ENCODE results near the gene NEUROD2. TPM values are rescaled to one million over a fixed set of nuclear protein-coding genes. Genes with fewer than 3 reads are reported as not detected.

The NEUROD2 gene
- total RNA-seq, 1 donor from 2014 or later: not detected

- peak overlapping the region; percentile 29 for H3K27ac Mint-ChIP-seq (ENCODE audit: unreplicated experiment)
- Histone ChIP-seq H2AFZ (ENCODE audit: low read depth, low read length) (no peak overlapping the region), H3K4me2 (ENCODE audit: low read length) (no peak overlapping the region), H3K36me3 (ENCODE audit: insufficient read depth, low read length) (no peaks in the 10 kb centered on the region), H3K27me3 (ENCODE audit: insufficient read depth, low read length) (peaks cover 91% of the 10 kb centered on the region), H3K9me3 (ENCODE audit: insufficient read depth, low read depth, low read length) (no peaks in the 10 kb centered on the region), H4K20me1 (ENCODE audit: insufficient read depth, low read length) (peaks cover 25% of the 10 kb centered on the region), H3K27ac (ENCODE audit: low read depth, low read length) (no peak overlapping the region), H3K9ac (ENCODE audit: low read length) (no peak overlapping the region), H3K4me3 (ENCODE audit: insufficient read depth, low read depth, low read length) (no peak overlapping the region), H3K79me2 (ENCODE audit: insufficient read depth, low read length) (no peaks in the 10 kb centered on the region), H3K4me1 (ENCODE audit: insufficient read depth, low read length) (no peaks in the 10 kb centered on the region)
- no peak overlapping the region for H3K4me3 Mint-ChIP-seq (ENCODE audit: unreplicated experiment)
- DNase-seq (ENCODE audit: low read depth): no peak
- H3K4me1 Mint-ChIP-seq (ENCODE audit: low read depth, unreplicated experiment): no peaks in the 10 kb centered on the region
- H3K9me3 Mint-ChIP-seq (ENCODE audit: unreplicated experiment): no peaks in the 10 kb centered on the region
- H3K27me3 Mint-ChIP-seq (ENCODE audit: low read depth, unreplicated experiment): peaks cover 71% of the 10 kb centered on the region
- FAIRE-seq: no peak
- peaks cover 3% of the 10 kb centered on the region for H3K36me3 Mint-ChIP-seq (ENCODE audit: low read depth, unreplicated experiment)
- TF ChIP-seq EZH2 (IDR thresholded peaks at IDR 0.05; ENCODE audit: insufficient read depth, low read length) (no peak), CTCF (IDR thresholded peaks at IDR 0.05; ENCODE audit: insufficient read depth, low read depth, low read length) (no peak)
These were observed 4.3 kb downstream of the NEUROD2 start for GRCh38 chr17:39603304-39604016.

GRCh38 chr17:39602533-39603303 lies 5.0 kb downstream of the NEUROD2 start:
- Mint-ChIP-seq H3K9me3 (ENCODE audit: unreplicated experiment) (no peaks in the 10 kb centered on the region), H3K36me3 (ENCODE audit: low read depth, unreplicated experiment) (peaks cover 3% of the 10 kb centered on the region), H3K27ac (ENCODE audit: unreplicated experiment) (no peak overlapping the region), H3K4me1 (ENCODE audit: low read depth, unreplicated experiment) (no peaks in the 10 kb centered on the region), H3K27me3 (ENCODE audit: low read depth, unreplicated experiment) (peaks cover 76% of the 10 kb centered on the region), H3K4me3 (ENCODE audit: unreplicated experiment) (no peak overlapping the region)
- Histone ChIP-seq H3K4me3 (ENCODE audit: insufficient read depth, low read depth, low read length) (no peak overlapping the region), H4K20me1 (ENCODE audit: insufficient read depth, low read length) (peaks cover 31% of the 10 kb centered on the region), H3K9me3 (ENCODE audit: insufficient read depth, low read depth, low read length) (no peaks in the 10 kb centered on the region), H3K79me2 (ENCODE audit: insufficient read depth, low read length) (no peaks in the 10 kb centered on the region), H3K4me1 (ENCODE audit: insufficient read depth, low read length) (no peaks in the 10 kb centered on the region), H3K27ac (ENCODE audit: low read depth, low read length) (no peak overlapping the region), H2AFZ (ENCODE audit: low read depth, low read length) (no peak overlapping the region), H3K27me3 (ENCODE audit: insufficient read depth, low read length) (peaks cover 93% of the 10 kb centered on the region), H3K4me2 (ENCODE audit: low read length) (no peak overlapping the region), H3K9ac (ENCODE audit: low read length) (no peak overlapping the region), H3K36me3 (ENCODE audit: insufficient read depth, low read length) (no peaks in the 10 kb centered on the region)
- TF ChIP-seq CTCF (IDR thresholded peaks at IDR 0.05; ENCODE audit: insufficient read depth, low read depth, low read length) (no peak), EZH2 (IDR thresholded peaks at IDR 0.05; ENCODE audit: insufficient read depth, low read length) (no peak)
- FAIRE-seq (no peak), DNase-seq (ENCODE audit: low read depth) (no peak)

Measured in astrocyte (in vitro differentiated cells and primary cell).